Left forelimb (tissue), 1 donor: Measurements from ENCODE around the gene TIMM8A.

Experiments
- DNase-seq: peaks from one replicate; pipeline ENCODE4 v3.0.0-alpha.2; 2018; ENCODE audit warnings: low spot score

Gene TIMM8A

GRCh38 chrX:101348452-101349192 lies at the start of gene TIMM8A:
Gene TIMM8A, minus strand, starts transcription at chrX:101348742. Its CDS starts 78 bp downstream, at chrX:101348664.
- peak; percentile 86 for DNase-seq

GRCh38 chrX:101397779-101398178 lies 49.2 kb upstream of the TIMM8A start:
- no peak for DNase-seq

GRCh38 chrX:101395789-101396188 lies 47.2 kb upstream of the TIMM8A start:
- DNase-seq: no peak

- no peak for DNase-seq
Observed at GRCh38 chrX:101394372-101394771, 45.8 kb upstream of the TIMM8A start.

- no peak for DNase-seq
Observed at GRCh38 chrX:101393530-101394305, 45.2 kb upstream of the TIMM8A start.

- no peak for DNase-seq
Observed at GRCh38 chrX:101391831-101392230, 43.3 kb upstream of the TIMM8A start.

- peak; percentile 83 for DNase-seq
Observed at GRCh38 chrX:101390664-101391525, 42.4 kb upstream of the TIMM8A start, which contains the start of gene RPL36A. Gene RPL36A, plus strand, starts transcription at chrX:101391011. Its CDS starts 33 bp downstream, at chrX:101391044.

- no peak for DNase-seq
Observed at GRCh38 chrX:101388604-101389003, 40.1 kb upstream of the TIMM8A start.

GRCh38 chrX:101386542-101386885 lies 38.0 kb upstream of the TIMM8A start:
- DNase-seq: no peak

- DNase-seq: no peak
Observed at GRCh38 chrX:101385795-101386541, 37.4 kb upstream of the TIMM8A start, which contains the start of gene BTK. Gene BTK, minus strand, starts transcription at chrX:101386191. Its CDS starts 10,907 bp downstream, at chrX:101375284.

- DNase-seq: no peak
Observed at GRCh38 chrX:101385026-101385684, 36.6 kb upstream of the TIMM8A start.

GRCh38 chrX:101383679-101384205 lies 35.2 kb upstream of the TIMM8A start:
- DNase-seq: no peak

- no peak for DNase-seq
Observed at GRCh38 chrX:101377547-101377946, 29.0 kb upstream of the TIMM8A start.

GRCh38 chrX:101370888-101371504 lies 22.5 kb upstream of the TIMM8A start:
- no peak for DNase-seq

- DNase-seq: no peak
Observed at GRCh38 chrX:101369687-101370086, 21.1 kb upstream of the TIMM8A start.

GRCh38 chrX:101368800-101369199 lies 20.3 kb upstream of the TIMM8A start:
- DNase-seq: no peak

GRCh38 chrX:101365301-101365795 lies 16.8 kb upstream of the TIMM8A start:
- no peak for DNase-seq

GRCh38 chrX:101362757-101363156 lies 14.2 kb upstream of the TIMM8A start:
- DNase-seq: no peak

GRCh38 chrX:101362116-101362515 lies 13.6 kb upstream of the TIMM8A start:
- DNase-seq: no peak

GRCh38 chrX:101360390-101360789 lies 11.8 kb upstream of the TIMM8A start:
- no peak for DNase-seq
